Psoas muscle (tissue), 8 donors: ENCODE data around the gene YIPF3. TPM values are rescaled to one million over a fixed set of nuclear protein-coding genes. Genes with fewer than 3 reads are reported as not detected.

ENCODE experiments used
- ATAC-seq, 4 donors: fragments of 200-7000 bp; cut with Tn5 transposase; one replicate each; pipeline ENCODE4 v1.9.1; 2020; ENCODE audit warnings: moderate library complexity in 3 of 4, mild to moderate bottlenecking in 2 of 4
- DNase-seq, 2 donors: peaks; one replicate each; pipeline ENCODE4 v3.0.0-alpha.2; 2020
- H3K27ac ChIP-seq: fragments of 200-600 bp; one replicate; pipeline ENCODE4 v1.8.0; 2022
- H3K27me3 ChIP-seq, 3 donors: fragments of 200-600 bp in 1 of 3; one replicate each; pipeline versions ENCODE4 v1.6.1 to v1.8.0; 2013 to 2022; ENCODE audit warnings: low read length in 2 of 3, mild to moderate bottlenecking in 2 of 3, moderate library complexity in 1 of 3; ENCODE audit not compliant: insufficient read depth in 3 of 3
- H3K36me3 ChIP-seq, 2 donors: fragments of 200-600 bp in 1 of 2; one replicate each; pipeline versions ENCODE4 v1.6.1 to v1.8.0; 2013 to 2022; ENCODE audit warnings: low read depth in 1 of 2, mild to moderate bottlenecking in 1 of 2, moderate library complexity in 1 of 2; ENCODE audit not compliant: insufficient read depth in 1 of 2
- H3K4me1 ChIP-seq: fragments of 200-600 bp; one replicate; pipeline ENCODE4 v1.8.0; 2022
- H3K4me3 ChIP-seq: fragments of 200-600 bp; one replicate; pipeline ENCODE4 v1.8.0; 2022; ENCODE audit warnings: mild to moderate bottlenecking
- H3K9me3 ChIP-seq: fragments of 200-600 bp; one replicate; pipeline ENCODE4 v1.8.0; 2022
- WGBS, 3 donors: extraction: QIAGEN DNeasy Blood & Tissue Kit; methylation state at CpG; one replicate each; pipeline versions ENCODE4 v1.1.6 to v1.1.7; 2013; 5-methylcytosine and 5-hydroxymethylcytosine counted together
- intact Hi-C, 2 donors: fragments of 100-400 bp; cut with DNase I; formaldehyde crosslinking; loops; one replicate each; pipeline versions ENCODE4 v1.11.0 to v1.14.2; 2022
- polyA plus RNA-seq, 3 donors: library from polyadenylated mRNA; stranded (reverse); fragments of 200-250 nt; gene quantifications; one replicate each; pipeline ENCODE4 v1.2.3, GENCODE V29; 2013
- total RNA-seq, 4 donors: library from RNA; stranded (reverse); fragmentation: NEBNext Ultra II Directional in 2 of 4; extraction: Animal tissue kit (Norgen Biotek cat#: 25700) in 2 of 4; gene quantifications; one replicate each; pipeline versions ENCODE4 v1.2.1 to v1.2.4, GENCODE V29; 2021 to 2023
- TF ChIP-seq, protein P1 (sequence below): fragments of 200-600 bp; IDR thresholded peaks from one replicate; pipeline ENCODE4 v1.8.0; 2022; ENCODE audit warnings: antibody characterized with exemption
- donor health status: healthy with polysubstance abuse.
- donor health status: DM: no; HTN: no; CAD: no; lungs with moderate emphysema.
- donor health status: Bipolar disorder and iron deficiency.
- donor health status: healthy.
- donor health status: DM: yes; HTN: yes; CAD: no.
- donor health status: DM: no; HTN: no; CAD: no.
- donor health status: DM: no; HTN: no; CAD: no.
- donor health status: DM: yes; HTN: yes; CAD: no.

Gene YIPF3
- total and polyA plus RNA-seq, 7 donors = 57.7 to 91.5 (median 67.6) TPM

DNA sequence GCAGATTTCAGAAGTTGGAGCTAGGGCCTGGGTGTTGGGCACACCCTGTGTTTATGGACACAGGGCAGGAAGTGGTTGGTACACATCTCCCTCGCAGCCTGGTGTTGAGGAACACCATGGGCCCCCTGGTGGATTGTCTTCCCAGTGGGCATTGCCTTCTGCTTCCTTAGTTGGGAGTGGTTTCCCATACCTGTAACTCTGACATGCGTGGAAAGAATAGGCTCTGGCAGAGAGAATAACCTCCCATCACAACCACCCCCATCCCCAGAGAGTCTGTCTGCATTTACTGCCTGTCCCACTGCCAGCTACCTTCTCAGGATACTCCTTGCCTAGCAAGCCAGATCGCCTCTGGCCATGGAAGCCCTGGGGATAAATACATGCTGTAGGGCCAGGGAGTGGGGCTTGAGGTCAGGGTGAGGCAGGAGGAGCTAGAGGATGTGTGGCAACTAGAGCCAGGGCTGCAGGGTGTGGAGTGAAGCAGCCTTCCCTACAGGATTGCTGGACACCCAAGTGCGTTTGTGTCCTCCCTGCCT lies 21.3 kb downstream of the YIPF3 start:
- Histone ChIP-seq H3K36me3 (peaks cover 0 to 40% of the 10 kb centered on the region in 2 donors), H3K9me3 (no peaks in the 10 kb centered on the region), H3K4me3 (no peak overlapping the region), H3K27ac (no peak overlapping the region), H3K4me1 (peaks cover 25% of the 10 kb centered on the region), H3K27me3 (no peaks in the 10 kb centered on the region)
- 82 to 84% (median 83%) methylated on average over 4 of the region's 4 CpGs for WGBS, 3 donors
- TF ChIP-seq, protein P1, sequence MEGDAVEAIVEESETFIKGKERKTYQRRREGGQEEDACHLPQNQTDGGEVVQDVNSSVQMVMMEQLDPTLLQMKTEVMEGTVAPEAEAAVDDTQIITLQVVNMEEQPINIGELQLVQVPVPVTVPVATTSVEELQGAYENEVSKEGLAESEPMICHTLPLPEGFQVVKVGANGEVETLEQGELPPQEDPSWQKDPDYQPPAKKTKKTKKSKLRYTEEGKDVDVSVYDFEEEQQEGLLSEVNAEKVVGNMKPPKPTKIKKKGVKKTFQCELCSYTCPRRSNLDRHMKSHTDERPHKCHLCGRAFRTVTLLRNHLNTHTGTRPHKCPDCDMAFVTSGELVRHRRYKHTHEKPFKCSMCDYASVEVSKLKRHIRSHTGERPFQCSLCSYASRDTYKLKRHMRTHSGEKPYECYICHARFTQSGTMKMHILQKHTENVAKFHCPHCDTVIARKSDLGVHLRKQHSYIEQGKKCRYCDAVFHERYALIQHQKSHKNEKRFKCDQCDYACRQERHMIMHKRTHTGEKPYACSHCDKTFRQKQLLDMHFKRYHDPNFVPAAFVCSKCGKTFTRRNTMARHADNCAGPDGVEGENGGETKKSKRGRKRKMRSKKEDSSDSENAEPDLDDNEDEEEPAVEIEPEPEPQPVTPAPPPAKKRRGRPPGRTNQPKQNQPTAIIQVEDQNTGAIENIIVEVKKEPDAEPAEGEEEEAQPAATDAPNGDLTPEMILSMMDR = no peak
- intact Hi-C loops = no loop called here
- ATAC-seq = no peak
- DNase-seq = no peak

DNA sequence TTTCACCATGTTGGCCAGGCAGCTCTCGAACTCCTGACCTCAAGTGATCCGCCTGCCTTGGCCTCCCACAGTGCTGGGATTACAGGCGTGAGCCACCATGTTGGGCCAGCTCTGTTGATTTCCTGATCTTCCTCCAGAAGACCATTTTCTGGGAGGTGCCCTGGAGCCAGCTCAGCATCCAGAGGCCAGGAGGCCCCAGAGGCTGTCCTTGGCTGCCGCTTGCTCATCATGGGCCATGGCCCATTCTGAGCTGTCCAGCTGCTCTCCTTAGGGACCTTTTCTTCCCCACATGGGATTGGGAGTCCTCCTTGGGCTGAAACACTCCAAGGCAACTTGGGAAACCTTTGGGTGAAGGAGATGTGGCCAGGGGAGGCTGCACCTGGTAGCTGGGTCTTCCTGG lies 22.0 kb downstream of the YIPF3 start:
- ATAC-seq = no peak
- peaks cover 0 to 33% of the 10 kb centered on the region in 2 donors for H3K36me3 ChIP-seq
- no peaks in the 10 kb centered on the region for H3K27me3 ChIP-seq
- intact Hi-C loops = no loop called here
- WGBS, 3 donors = 95 to 99% (median 98%) methylated on average over 4 of the region's 4 CpGs
- peaks cover 25% of the 10 kb centered on the region for H3K4me1 ChIP-seq
- H3K27ac ChIP-seq = no peak overlapping the region
- H3K4me3 ChIP-seq = no peak overlapping the region
- TF ChIP-seq, protein P1 = no peak
- H3K9me3 ChIP-seq = no peaks in the 10 kb centered on the region
- no peak for DNase-seq

DNA sequence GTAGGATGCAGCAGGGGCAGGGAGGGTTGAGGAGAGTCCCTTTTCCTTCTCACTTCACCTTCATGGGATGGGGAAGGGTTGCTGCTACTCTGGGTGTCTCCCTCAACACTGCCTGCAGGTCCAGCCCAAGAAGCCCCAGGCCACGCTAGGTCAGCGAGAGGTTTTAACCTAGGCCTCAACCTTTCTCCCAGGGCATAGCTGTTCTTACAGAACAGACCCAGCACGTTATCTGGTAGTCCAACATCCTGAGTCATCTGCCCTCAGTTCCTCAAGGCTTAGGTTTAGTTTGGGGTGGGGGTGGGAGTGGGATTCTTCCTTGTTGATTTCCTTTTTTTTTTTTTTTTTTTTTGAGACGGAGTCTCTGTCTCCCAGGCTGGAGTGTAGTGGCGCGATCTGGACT lies 22.4 kb downstream of the YIPF3 start:
- no peak overlapping the region for H3K27ac ChIP-seq
- H3K9me3 ChIP-seq = no peaks in the 10 kb centered on the region
- WGBS, 3 donors = 95 to 97% (median 96%) methylated on average over 6 of the region's 6 CpGs
- peaks cover 0 to 28% of the 10 kb centered on the region in 2 donors for H3K36me3 ChIP-seq
- H3K27me3 ChIP-seq = no peaks in the 10 kb centered on the region
- intact Hi-C loops = no loop called here
- H3K4me1 ChIP-seq = peaks cover 25% of the 10 kb centered on the region
- no peak for DNase-seq
- no peak for ATAC-seq
- no peak overlapping the region for H3K4me3 ChIP-seq
- TF ChIP-seq, protein P1 = no peak

DNA sequence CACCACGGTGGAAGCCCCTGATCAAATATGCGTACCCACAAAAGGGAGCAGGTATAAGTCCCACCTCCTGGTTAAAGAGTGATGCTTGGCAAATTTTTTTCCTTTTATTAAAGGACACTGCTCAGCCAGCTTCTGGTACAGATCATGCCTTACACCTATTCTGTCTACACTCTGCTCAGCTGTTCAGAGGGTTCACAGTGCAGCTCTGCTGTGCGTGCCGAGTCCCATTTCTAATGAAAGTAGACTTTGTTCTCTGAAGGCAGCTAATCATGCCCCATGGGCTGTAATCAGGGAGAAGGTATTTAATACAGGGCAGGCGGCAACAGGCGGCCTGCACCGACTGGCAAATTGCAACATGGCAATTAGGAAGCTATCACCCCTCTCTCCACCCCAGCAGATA lies 22.9 kb downstream of the YIPF3 start:
- no peak for ATAC-seq
- H3K27me3 ChIP-seq = no peaks in the 10 kb centered on the region
- no peak for DNase-seq
- intact Hi-C loops = no loop called here
- TF ChIP-seq, protein P1 = no peak
- no peak overlapping the region for H3K4me3 ChIP-seq
- no peaks in the 10 kb centered on the region for H3K9me3 ChIP-seq
- H3K27ac ChIP-seq = no peak overlapping the region
- peaks cover 0 to 23% of the 10 kb centered on the region in 2 donors for H3K36me3 ChIP-seq
- peaks cover 25% of the 10 kb centered on the region for H3K4me1 ChIP-seq
- WGBS, 3 donors = 90 to 96% (median 90%) methylated on average over 7 of the region's 7 CpGs

DNA sequence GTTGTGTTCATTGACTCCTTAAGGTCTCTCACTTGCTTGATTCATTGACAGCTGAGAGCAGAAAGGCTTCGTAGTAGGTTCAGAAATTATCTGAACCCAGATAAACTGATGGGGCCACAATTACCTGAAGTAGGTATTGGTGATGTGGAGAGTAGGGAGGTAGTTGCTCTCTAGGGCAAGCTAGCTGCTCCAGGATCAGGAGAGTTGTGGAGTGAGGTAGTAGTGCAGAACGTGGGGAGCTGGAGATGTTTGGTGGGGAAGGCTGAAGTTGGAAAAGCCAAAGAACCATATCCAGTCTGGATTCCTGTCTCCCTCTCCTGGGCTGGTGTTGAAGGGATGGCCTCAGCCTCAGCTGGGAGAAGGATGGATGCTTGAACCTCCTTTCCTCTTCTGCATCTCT lies 23.5 kb downstream of the YIPF3 start:
- Histone ChIP-seq H3K4me1 (peaks cover 25% of the 10 kb centered on the region), H3K27me3 (no peaks in the 10 kb centered on the region), H3K27ac (no peak overlapping the region), H3K36me3 (peaks cover 0 to 17% of the 10 kb centered on the region in 2 donors), H3K9me3 (no peaks in the 10 kb centered on the region), H3K4me3 (no peak overlapping the region)
- DNase-seq (no peak), ATAC-seq (no peak)
- WGBS, 3 donors = 88 to 94% (median 90%) methylated on average over 2 of the region's 2 CpGs
- intact Hi-C loops = no loop called here
- TF ChIP-seq, protein P1 = no peak
